ENCODE measurements around the gene FCER2.

- TF ChIP-seq, protein P1, sequence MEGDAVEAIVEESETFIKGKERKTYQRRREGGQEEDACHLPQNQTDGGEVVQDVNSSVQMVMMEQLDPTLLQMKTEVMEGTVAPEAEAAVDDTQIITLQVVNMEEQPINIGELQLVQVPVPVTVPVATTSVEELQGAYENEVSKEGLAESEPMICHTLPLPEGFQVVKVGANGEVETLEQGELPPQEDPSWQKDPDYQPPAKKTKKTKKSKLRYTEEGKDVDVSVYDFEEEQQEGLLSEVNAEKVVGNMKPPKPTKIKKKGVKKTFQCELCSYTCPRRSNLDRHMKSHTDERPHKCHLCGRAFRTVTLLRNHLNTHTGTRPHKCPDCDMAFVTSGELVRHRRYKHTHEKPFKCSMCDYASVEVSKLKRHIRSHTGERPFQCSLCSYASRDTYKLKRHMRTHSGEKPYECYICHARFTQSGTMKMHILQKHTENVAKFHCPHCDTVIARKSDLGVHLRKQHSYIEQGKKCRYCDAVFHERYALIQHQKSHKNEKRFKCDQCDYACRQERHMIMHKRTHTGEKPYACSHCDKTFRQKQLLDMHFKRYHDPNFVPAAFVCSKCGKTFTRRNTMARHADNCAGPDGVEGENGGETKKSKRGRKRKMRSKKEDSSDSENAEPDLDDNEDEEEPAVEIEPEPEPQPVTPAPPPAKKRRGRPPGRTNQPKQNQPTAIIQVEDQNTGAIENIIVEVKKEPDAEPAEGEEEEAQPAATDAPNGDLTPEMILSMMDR (IDR thresholded peaks at IDR 0.05; ENCODE audit: insufficient read depth, low read length, poor library complexity, severe bottlenecking) = no peak
- no peak for TF ChIP-seq EZH2phosphoT487 (conservative IDR thresholded peaks at IDR 0.05; ENCODE audit: low read length)
These were observed 31.7 kb downstream of the FCER2 start for GRCh38 chr19:7670150-7670783.

All from SU-DHL-6 (cell line).